ENCODE data around the gene ADORA1. TPM values are rescaled to one million over a fixed set of nuclear protein-coding genes. Genes with fewer than 3 reads are reported as not detected.
A peak's percentile ranks its signal among the peaks of the same experiment; 100 is the strongest.

The ADORA1 gene
- total and polyA plus RNA-seq, 11 donors = 0.81 to 17.8 (median 9.5) TPM

GRCh38 chr1:203156280-203156679, 28.8 kb downstream of the ADORA1 start:
- DNase-seq (no peak), ATAC-seq (no peak)
- Histone ChIP-seq H3K4me1 (peaks cover 0 to 22% (median 6%) of the 10 kb centered on the region in 12 donors), H3K9me3 (no peaks in the 10 kb centered on the region), H3K27me3 (no peaks in the 10 kb centered on the region), H3K27ac (no peak overlapping the region), H3K4me3 (no peak overlapping the region), H3K36me3 (no peaks in the 10 kb centered on the region)
- intact Hi-C loops (cut with DNase I) = no loop called here
- TF ChIP-seq CTCF (IDR thresholded peaks at IDR 0.05) = no peak
- TF ChIP-seq POLR2A (IDR thresholded peaks at IDR 0.05) = no peak
- WGBS, 4 donors = 60 to 79% (median 71%) methylated on average over 1 of the region's 1 CpG

GRCh38 chr1:203158423-203158822, 30.9 kb downstream of the ADORA1 start:
- no peak overlapping the region for H3K27ac ChIP-seq
- peaks cover 0 to 14% (median 4%) of the 10 kb centered on the region in 12 donors for H3K4me1 ChIP-seq
- no peaks in the 10 kb centered on the region for H3K36me3 ChIP-seq
- 89 to 92% (median 90%) methylated on average over 1 of the region's 1 CpG for WGBS, 4 donors
- H3K4me3 ChIP-seq = no peak overlapping the region
- no peaks in the 10 kb centered on the region for H3K27me3 ChIP-seq
- no peak for TF ChIP-seq CTCF (IDR thresholded peaks at IDR 0.05)
- TF ChIP-seq POLR2A (IDR thresholded peaks at IDR 0.05) = no peak
- H3K9me3 ChIP-seq = no peaks in the 10 kb centered on the region
- intact Hi-C loops (cut with DNase I) = no loop called here
- DNase-seq = no peak
- no peak for ATAC-seq

- H3K4me1 ChIP-seq = peaks cover 0 to 7% (median 0%) of the 10 kb centered on the region in 12 donors
These were observed 31.6 kb downstream of the ADORA1 start for GRCh38 chr1:203158960-203159665.

GRCh38 chr1:203159844-203160243, 32.3 kb downstream of the ADORA1 start:
- no peak overlapping the region for H3K4me3 ChIP-seq
- no peaks in the 10 kb centered on the region for H3K36me3 ChIP-seq
- intact Hi-C loops (cut with DNase I) = no loop called here
- no peaks in the 10 kb centered on the region for H3K9me3 ChIP-seq
- no peak overlapping the region for H3K27ac ChIP-seq
- 54 to 86% (median 81%) methylated on average over 1 of the region's 1 CpG for WGBS, 4 donors
- H3K4me1 ChIP-seq = peaks cover 0 to 3% (median 0%) of the 10 kb centered on the region in 12 donors
- ATAC-seq (peak in 1 of 4 donors; percentile 32), DNase-seq (no peak)
- TF ChIP-seq CTCF (IDR thresholded peaks at IDR 0.05) (no peak), POLR2A (IDR thresholded peaks at IDR 0.05) (no peak)
- H3K27me3 ChIP-seq = no peaks in the 10 kb centered on the region

More at GRCh38 chr1:203158960-203159665, 31.6 kb downstream of the ADORA1 start:
- no peaks in the 10 kb centered on the region for H3K9me3 ChIP-seq
- no peaks in the 10 kb centered on the region for H3K27me3 ChIP-seq
- WGBS, 4 donors = 84 to 89% (median 86%) methylated on average over 9 of the region's 9 CpGs
- no peaks in the 10 kb centered on the region for H3K36me3 ChIP-seq
- H3K4me3 ChIP-seq = no peak overlapping the region
- ATAC-seq = no peak
- TF ChIP-seq POLR2A (IDR thresholded peaks at IDR 0.05) (no peak), CTCF (IDR thresholded peaks at IDR 0.05) (no peak)
- no peak overlapping the region for H3K27ac ChIP-seq
- no peak for DNase-seq
- intact Hi-C loops (cut with DNase I) = no loop called here

All from heart left ventricle (tissue), 16 donors.